ENCODE data around the gene ZNF175. TPM values are rescaled to one million over a fixed set of nuclear protein-coding genes. Genes with fewer than 3 reads are reported as not detected.
"Not testable (repeated sequence)": the region's sequence is repeated elsewhere in the genome, so short reads cannot be mapped to it uniquely, and the experiment has no call there.

Gene ZNF175
- total RNA-seq, 1 experiment from 2014 or later, result 10.4 TPM

GRCh38 chr19:51628153-51628939 is 57.3 kb downstream of the ZNF175 start:
- Histone ChIP-seq H3K27ac (ENCODE audit: low read depth, low read length, poor library complexity, severe bottlenecking) (no peak overlapping the region), H3K36me3 (ENCODE audit: insufficient read depth, low read length, poor library complexity, severe bottlenecking) (no peaks in the 10 kb centered on the region), H3K4me1 (ENCODE audit: insufficient read depth, low read length, poor library complexity, severe bottlenecking) (no peaks in the 10 kb centered on the region), H3K9me3 (ENCODE audit: low read depth, low read length, poor library complexity, severe bottlenecking) (no peaks in the 10 kb centered on the region), H3K27me3 (replicated peaks; ENCODE audit: insufficient read depth, low read depth, low read length, poor library complexity) (peaks cover 56% of the 10 kb centered on the region), H3K4me3 (ENCODE audit: low read depth, low read length, poor library complexity, severe bottlenecking) (no peak overlapping the region)
- BruUV-seq (replicated peaks), result no TSS peak
- intact Hi-C loops (cut with micrococcal nuclease; ENCODE audit: unreplicated experiment), result loop anchor here (2.0 kb wide), 1 partner anchor 18 kb away; the partner anchor contains the start of gene SIGLEC14
- TF ChIP-seq EZH2 (IDR thresholded peaks at IDR 0.05; ENCODE audit: borderline replicate concordance, low read depth, low read length, poor library complexity, severe bottlenecking) (no peak), CTCF (conservative IDR thresholded peaks at IDR 0.05; ENCODE audit: low read depth, low read length) (no peak)
- DNase-seq (ENCODE audit: low spot score), result no peak
- ChIA-PET CTCF (no interaction called here), POLR2A (ENCODE audit: low non-redundant PET) (no interaction called here)

DNA sequence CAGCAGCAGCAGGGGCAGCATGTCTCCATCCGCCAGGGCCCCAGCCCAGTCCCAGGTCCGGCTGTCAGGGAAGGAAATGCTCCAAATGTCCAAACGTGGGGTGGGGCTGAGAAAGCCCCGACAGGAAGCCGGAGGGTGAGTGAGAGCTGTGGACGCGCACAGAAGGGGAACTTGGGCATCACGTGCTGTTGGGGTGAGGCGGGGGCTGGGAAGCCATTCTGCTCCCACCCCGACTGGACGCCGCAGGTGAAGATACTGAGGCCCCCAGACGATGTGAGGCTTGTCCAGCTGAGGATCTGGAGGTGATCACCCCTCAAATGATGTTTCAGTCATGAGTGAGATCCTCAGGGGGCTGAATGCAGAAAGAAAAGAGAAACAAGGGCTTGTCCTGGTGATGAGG is 59.2 kb downstream of the ZNF175 start, which contains the start of gene SIGLEC5:
Gene SIGLEC5 (minus strand): TSS at position 87 of the 400 bp plus-strand sequence. CDS start 66 bp downstream, at position 21.
- H3K27ac ChIP-seq (ENCODE audit: low read depth, low read length, poor library complexity, severe bottlenecking); H3K4me1 ChIP-seq (ENCODE audit: insufficient read depth, low read length, poor library complexity, severe bottlenecking); DNase-seq (ENCODE audit: low spot score); H3K36me3 ChIP-seq (ENCODE audit: insufficient read depth, low read length, poor library complexity, severe bottlenecking); H3K9me3 ChIP-seq (ENCODE audit: low read depth, low read length, poor library complexity, severe bottlenecking); H3K4me3 ChIP-seq (ENCODE audit: low read depth, low read length, poor library complexity, severe bottlenecking); BruUV-seq (replicated peaks); CTCF ChIA-PET; POLR2A ChIA-PET (ENCODE audit: low non-redundant PET); intact Hi-C loops (cut with micrococcal nuclease; ENCODE audit: unreplicated experiment): not testable (repeated sequence)
- peaks cover 43% of the 10 kb centered on the region for H3K27me3 ChIP-seq (replicated peaks; ENCODE audit: insufficient read depth, low read depth, low read length, poor library complexity)

DNA sequence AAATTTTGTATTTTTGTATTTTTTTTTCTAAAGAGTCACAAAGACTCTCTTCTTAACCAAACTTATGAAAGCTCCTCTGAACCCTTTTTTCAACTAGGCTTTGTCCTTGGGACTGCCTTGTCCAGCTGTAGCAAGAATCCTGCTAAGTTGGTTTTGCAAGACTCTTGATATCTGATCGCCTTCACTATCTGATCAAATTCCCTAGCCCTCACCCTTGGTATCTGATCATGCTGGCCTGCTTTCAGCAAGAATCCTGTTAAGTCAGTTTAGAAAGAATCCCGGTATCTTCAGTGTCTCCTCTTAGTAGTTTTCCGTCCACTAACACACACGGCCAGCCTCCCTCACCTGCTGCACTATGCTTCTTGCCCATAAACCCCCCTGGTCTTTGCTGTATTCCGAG is 61.0 kb downstream of the ZNF175 start:
- no TSS peak for BruUV-seq (replicated peaks)
- Histone ChIP-seq H3K27ac (ENCODE audit: low read depth, low read length, poor library complexity, severe bottlenecking) (no peak overlapping the region), H3K4me1 (ENCODE audit: insufficient read depth, low read length, poor library complexity, severe bottlenecking) (no peaks in the 10 kb centered on the region), H3K9me3 (ENCODE audit: low read depth, low read length, poor library complexity, severe bottlenecking) (no peaks in the 10 kb centered on the region), H3K27me3 (replicated peaks; ENCODE audit: insufficient read depth, low read depth, low read length, poor library complexity) (peaks cover 31% of the 10 kb centered on the region), H3K4me3 (ENCODE audit: low read depth, low read length, poor library complexity, severe bottlenecking) (no peak overlapping the region), H3K36me3 (ENCODE audit: insufficient read depth, low read length, poor library complexity, severe bottlenecking) (no peaks in the 10 kb centered on the region)
- ChIA-PET POLR2A (ENCODE audit: low non-redundant PET) (interaction anchor here (0.8 kb wide), 1 partner anchor 17 kb away, joined by 11 read pairs; no protein-coding TSS in a partner anchor), CTCF (no interaction called here)
- intact Hi-C loops (cut with micrococcal nuclease; ENCODE audit: unreplicated experiment), result no loop called here
- no peak for DNase-seq (ENCODE audit: low spot score)
- TF ChIP-seq EZH2 (IDR thresholded peaks at IDR 0.05; ENCODE audit: borderline replicate concordance, low read depth, low read length, poor library complexity, severe bottlenecking) (no peak), CTCF (conservative IDR thresholded peaks at IDR 0.05; ENCODE audit: low read depth, low read length) (no peak)
